Measurements from ENCODE around the gene ST7. TPM values are rescaled to one million over a fixed set of nuclear protein-coding genes. Genes with fewer than 3 reads are reported as not detected.

Gene ST7
- total RNA-seq, 2 experiments from 2014 or later = 4.9 to 5.4 TPM

DNA sequence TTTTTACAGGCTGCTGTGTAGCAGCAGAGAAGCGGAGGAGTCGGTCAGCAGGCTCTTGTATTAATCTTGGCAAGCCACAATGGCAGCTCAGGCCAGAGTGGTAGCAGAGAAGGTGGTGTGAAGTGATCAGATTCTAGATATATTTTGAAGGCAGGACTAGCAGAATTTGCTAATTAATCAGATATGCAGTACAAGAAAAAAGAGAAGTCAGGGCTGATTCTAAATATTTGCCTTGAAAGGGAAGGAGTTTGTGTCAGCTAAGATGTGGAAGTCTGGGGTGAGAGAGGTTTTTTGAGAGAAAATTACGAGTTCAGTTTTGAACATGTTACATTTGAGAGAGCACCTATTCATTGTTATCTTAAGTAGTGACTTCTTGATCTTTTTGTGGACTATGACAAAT is 193.2 kb downstream of the ST7 start:
- DNase-seq = no peak
- intact Hi-C loops (cut with DNase I, micrococcal nuclease) = no loop called here
- Histone ChIP-seq H3K27ac (ENCODE audit: low read depth in 1 of 2, low read length in 2 of 2) (no peak overlapping the region), H3K4me1 (ENCODE audit: insufficient read depth, low read length) (no peaks in the 10 kb centered on the region), H3K27me3 (ENCODE audit: control insufficient read depth in 1 of 2, insufficient read depth in 2 of 2, low read length in 2 of 2) (no peaks in the 10 kb centered on the region), H3K4me3 (ENCODE audit: low read length) (no peak overlapping the region), H3K9me3 (ENCODE audit: control insufficient read depth in 1 of 2, insufficient read depth in 1 of 2, low read length in 2 of 2) (no peaks in the 10 kb centered on the region), H3K36me3 (ENCODE audit: insufficient read depth, low read length) (no peaks in the 10 kb centered on the region)
- Mint-ChIP-seq H3K9me3 (no peaks in the 10 kb centered on the region), H3K4me1 (ENCODE audit: low read depth) (no peaks in the 10 kb centered on the region), H3K4me3 (no peak overlapping the region), H3K27me3 (no peaks in the 10 kb centered on the region), H3K36me3 (ENCODE audit: low read depth) (no peaks in the 10 kb centered on the region), H3K27ac (no peak overlapping the region)
- CTCF ChIA-PET = no interaction called here
- TF ChIP-seq, protein P1, sequence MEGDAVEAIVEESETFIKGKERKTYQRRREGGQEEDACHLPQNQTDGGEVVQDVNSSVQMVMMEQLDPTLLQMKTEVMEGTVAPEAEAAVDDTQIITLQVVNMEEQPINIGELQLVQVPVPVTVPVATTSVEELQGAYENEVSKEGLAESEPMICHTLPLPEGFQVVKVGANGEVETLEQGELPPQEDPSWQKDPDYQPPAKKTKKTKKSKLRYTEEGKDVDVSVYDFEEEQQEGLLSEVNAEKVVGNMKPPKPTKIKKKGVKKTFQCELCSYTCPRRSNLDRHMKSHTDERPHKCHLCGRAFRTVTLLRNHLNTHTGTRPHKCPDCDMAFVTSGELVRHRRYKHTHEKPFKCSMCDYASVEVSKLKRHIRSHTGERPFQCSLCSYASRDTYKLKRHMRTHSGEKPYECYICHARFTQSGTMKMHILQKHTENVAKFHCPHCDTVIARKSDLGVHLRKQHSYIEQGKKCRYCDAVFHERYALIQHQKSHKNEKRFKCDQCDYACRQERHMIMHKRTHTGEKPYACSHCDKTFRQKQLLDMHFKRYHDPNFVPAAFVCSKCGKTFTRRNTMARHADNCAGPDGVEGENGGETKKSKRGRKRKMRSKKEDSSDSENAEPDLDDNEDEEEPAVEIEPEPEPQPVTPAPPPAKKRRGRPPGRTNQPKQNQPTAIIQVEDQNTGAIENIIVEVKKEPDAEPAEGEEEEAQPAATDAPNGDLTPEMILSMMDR (IDR thresholded peaks at IDR 0.05) = no peak
- POLR2A ChIA-PET = no interaction called here
- ATAC-seq (ENCODE audit: poor library complexity) = no peak

DNA sequence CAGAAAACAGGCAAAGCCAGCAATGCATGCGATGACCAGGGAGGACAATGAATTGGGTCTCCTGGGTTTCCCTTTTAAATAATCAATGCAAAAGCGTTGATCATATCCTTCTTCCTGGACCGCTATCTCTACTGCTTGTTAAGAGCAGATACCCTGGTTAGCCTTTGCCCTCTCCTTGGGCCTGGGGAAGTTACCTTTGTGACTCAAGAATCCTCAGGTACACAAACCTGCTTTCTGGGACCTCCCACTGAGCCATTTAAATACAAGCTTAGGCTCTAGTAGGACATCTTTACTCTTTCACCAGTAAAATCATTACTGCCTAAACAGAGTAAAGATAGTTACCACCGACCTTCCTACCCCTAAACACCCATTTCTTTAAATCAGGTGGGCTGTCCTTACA is 195.7 kb downstream of the ST7 start:
- no peaks in the 10 kb centered on the region for H3K4me1 ChIP-seq (ENCODE audit: insufficient read depth, low read length)
- Mint-ChIP-seq H3K4me1 (ENCODE audit: low read depth) (no peaks in the 10 kb centered on the region), H3K9me3 (no peaks in the 10 kb centered on the region), H3K36me3 (ENCODE audit: low read depth) (no peaks in the 10 kb centered on the region), H3K27ac (no peak overlapping the region), H3K4me3 (no peak overlapping the region), H3K27me3 (no peaks in the 10 kb centered on the region)
- H3K4me3 ChIP-seq (ENCODE audit: low read length) = no peak overlapping the region
- ChIA-PET CTCF (interaction anchor here (1.2 kb wide), 1 partner anchor 10 kb away, joined by 5 read pairs; no protein-coding TSS in a partner anchor), POLR2A (no interaction called here)
- ATAC-seq (ENCODE audit: poor library complexity) (no peak), DNase-seq (no peak)
- no peaks in the 10 kb centered on the region for H3K36me3 ChIP-seq (ENCODE audit: insufficient read depth, low read length)
- TF ChIP-seq, protein P1 (IDR thresholded peaks at IDR 0.05) = no peak
- H3K27me3 ChIP-seq (ENCODE audit: control insufficient read depth in 1 of 2, insufficient read depth in 2 of 2, low read length in 2 of 2) = no peaks in the 10 kb centered on the region
- H3K27ac ChIP-seq (ENCODE audit: low read depth in 1 of 2, low read length in 2 of 2) = no peak overlapping the region
- intact Hi-C loops (cut with DNase I, micrococcal nuclease) = no loop called here
- H3K9me3 ChIP-seq (ENCODE audit: control insufficient read depth in 1 of 2, insufficient read depth in 1 of 2, low read length in 2 of 2) = no peaks in the 10 kb centered on the region

DNA sequence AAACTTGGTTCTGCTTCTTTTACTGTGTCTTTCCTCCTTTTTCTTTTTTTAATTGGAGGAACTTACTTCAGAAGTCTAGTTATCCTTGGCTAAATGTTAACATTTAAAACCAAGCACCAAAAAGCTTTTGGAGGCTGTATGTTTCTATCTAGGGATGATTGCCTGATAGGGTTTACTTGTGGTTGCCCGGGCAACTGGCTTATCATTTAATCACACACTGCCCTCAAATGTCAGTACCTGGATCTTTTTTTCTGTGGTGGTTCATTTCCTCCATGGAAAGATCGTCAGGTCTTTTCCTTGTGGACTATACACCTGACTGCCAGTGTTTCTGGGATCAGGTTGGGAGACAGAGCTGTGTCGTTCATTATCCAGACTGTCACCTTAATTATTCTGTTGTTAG is 196.4 kb downstream of the ST7 start:
- no peak for ATAC-seq (ENCODE audit: poor library complexity)
- Mint-ChIP-seq H3K4me3 (no peak overlapping the region), H3K36me3 (ENCODE audit: low read depth) (no peaks in the 10 kb centered on the region), H3K27ac (no peak overlapping the region), H3K9me3 (no peaks in the 10 kb centered on the region), H3K4me1 (ENCODE audit: low read depth) (no peaks in the 10 kb centered on the region), H3K27me3 (no peaks in the 10 kb centered on the region)
- no peaks in the 10 kb centered on the region for H3K36me3 ChIP-seq (ENCODE audit: insufficient read depth, low read length)
- POLR2A ChIA-PET = no interaction called here
- CTCF ChIA-PET = interaction anchor here (1.2 kb wide), 1 partner anchor 11 kb away, joined by 5 read pairs; no protein-coding TSS in a partner anchor
- no peaks in the 10 kb centered on the region for H3K9me3 ChIP-seq (ENCODE audit: control insufficient read depth in 1 of 2, insufficient read depth in 1 of 2, low read length in 2 of 2)
- TF ChIP-seq, protein P1 (IDR thresholded peaks at IDR 0.05) = no peak
- no peak for DNase-seq
- intact Hi-C loops (cut with DNase I, micrococcal nuclease) = no loop called here
- no peak overlapping the region for H3K4me3 ChIP-seq (ENCODE audit: low read length)
- no peaks in the 10 kb centered on the region for H3K4me1 ChIP-seq (ENCODE audit: insufficient read depth, low read length)
- no peaks in the 10 kb centered on the region for H3K27me3 ChIP-seq (ENCODE audit: control insufficient read depth in 1 of 2, insufficient read depth in 2 of 2, low read length in 2 of 2)
- no peak overlapping the region for H3K27ac ChIP-seq (ENCODE audit: low read depth in 1 of 2, low read length in 2 of 2)
